HG02678 (cell line): ENCODE measurements around the gene SLC22A3.

ENCODE experiments used
- ATAC-seq: cut with Tn5 transposase; IDR thresholded peaks from one replicate; pipeline ENCODE4 v1.9.1; 2021; ENCODE audit warnings: mild to moderate bottlenecking, moderate library complexity; ENCODE audit not compliant: unreplicated experiment

SLC22A3 gene

GRCh38 chr6:160477901-160478300 lies 129.7 kb downstream of the SLC22A3 start:
- ATAC-seq: no peak

- ATAC-seq: no peak
These were observed 138.9 kb downstream of the SLC22A3 start for GRCh38 chr6:160487116-160487515.

GRCh38 chr6:160489091-160489490 lies 140.9 kb downstream of the SLC22A3 start:
- ATAC-seq: no peak

GRCh38 chr6:160494576-160494975 lies 146.4 kb downstream of the SLC22A3 start:
- ATAC-seq: no peak

- ATAC-seq: no peak
These were observed 152.5 kb downstream of the SLC22A3 start for GRCh38 chr6:160500639-160501038.
